HG03039 (cell line): ENCODE data around the gene SYT8.

ENCODE experiments used
- ATAC-seq: cut with Tn5 transposase; IDR thresholded peaks from one replicate; pipeline ENCODE4 v1.9.1; 2021; ENCODE audit warnings: mild to moderate bottlenecking, moderate library complexity; ENCODE audit not compliant: unreplicated experiment

SYT8 gene

DNA sequence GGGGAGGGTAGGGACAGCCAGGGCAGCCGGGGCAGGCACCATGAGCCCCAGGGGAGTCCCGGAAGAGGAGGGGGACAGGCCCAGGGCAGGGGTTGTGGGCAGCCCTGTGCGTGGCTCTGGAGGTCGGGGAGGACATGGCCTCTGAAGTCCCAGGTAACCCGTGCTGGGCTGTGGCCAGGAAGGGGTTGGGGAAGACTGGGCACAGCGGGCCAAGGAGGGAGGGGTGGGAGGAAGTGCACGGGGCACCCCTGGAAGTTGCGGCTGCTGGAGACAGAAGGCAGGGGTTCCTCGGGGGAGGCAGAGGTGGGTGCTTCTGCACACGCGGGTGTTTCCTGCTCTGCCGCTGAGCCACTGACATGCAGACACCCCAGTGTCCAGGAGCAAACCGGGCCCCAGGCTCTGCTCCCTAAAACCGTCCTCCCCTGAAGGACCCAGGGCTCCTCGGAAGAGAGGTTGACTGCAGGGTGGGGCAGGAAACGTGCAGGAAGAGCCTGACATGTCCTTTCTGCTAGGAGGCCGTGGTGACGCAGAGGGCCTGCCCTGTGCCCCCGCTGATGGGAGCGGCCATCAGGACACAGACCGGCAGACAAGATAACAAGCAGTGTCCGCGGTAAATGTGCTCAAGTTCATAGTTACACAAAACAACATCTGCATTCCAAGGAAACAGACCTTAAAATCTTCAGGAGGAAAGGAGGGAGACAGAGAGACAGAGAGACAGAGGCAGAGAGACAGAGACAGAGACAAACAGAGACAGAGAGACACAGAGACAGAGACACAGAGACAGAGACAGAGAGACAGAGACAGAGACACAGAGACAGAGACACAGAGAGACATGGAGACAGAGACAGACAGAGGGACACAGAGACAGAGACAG lies 9.7 kb downstream of the SYT8 start:
- ATAC-seq = no peak

DNA sequence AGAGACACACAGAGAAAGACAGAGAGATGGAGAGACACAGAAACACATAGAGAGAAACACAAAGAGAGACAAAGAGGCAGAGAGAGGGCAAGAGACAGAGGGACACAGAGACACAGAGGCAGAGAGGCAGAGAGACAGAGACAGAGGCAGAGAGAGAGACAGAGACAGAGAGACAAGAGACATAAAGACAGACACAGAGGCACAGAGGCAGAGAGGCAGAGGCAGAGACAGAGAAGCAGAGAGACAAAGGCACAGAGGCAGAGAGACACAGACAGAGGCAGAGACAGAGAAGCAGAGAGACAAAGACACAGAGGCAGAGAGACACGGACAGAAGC lies 10.3 kb downstream of the SYT8 start:
- ATAC-seq = no peak

DNA sequence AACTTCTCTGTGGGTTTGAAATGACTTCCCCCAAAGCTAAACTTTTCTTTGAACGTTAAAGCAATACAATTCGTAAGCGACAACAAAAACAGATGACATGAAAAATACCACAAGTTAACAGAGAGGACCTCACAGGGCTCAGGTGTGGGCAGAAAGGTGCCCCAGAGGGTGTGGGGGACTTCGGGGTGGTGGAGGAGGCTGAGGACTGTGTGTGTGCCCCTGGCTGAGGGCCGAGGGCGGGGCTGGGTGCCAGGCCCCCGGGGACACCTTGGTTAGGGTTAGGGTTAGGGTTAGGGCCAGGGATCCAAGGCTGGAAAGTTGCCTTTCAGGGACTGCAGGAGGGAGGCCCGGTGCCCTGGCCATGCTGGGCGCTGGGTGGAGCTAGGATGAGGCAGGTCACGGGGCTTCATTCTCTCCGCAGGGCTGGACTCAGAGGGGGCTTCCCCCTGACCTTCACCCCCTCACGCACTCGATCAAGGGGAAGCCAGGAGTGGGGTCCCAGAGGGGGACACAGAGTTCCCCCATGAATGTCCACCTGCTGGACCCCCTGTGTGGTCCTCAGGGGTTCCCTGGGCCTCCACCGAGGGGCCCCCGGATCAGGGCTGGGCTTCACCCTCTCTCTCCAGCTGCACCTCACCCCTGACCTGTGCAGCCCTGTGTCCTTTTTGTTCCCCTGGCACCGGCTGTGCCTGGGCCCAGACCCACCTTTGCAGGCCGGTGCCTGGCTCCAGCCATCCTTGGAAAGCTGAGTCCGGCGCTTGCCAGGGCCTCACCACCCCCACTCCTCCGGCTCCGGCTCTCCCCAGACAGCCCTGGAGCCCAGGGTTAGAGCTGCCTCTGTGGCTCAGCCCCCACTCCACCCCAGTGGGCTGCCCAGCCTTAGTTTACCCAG lies 11.0 kb downstream of the SYT8 start:
- no peak for ATAC-seq

DNA sequence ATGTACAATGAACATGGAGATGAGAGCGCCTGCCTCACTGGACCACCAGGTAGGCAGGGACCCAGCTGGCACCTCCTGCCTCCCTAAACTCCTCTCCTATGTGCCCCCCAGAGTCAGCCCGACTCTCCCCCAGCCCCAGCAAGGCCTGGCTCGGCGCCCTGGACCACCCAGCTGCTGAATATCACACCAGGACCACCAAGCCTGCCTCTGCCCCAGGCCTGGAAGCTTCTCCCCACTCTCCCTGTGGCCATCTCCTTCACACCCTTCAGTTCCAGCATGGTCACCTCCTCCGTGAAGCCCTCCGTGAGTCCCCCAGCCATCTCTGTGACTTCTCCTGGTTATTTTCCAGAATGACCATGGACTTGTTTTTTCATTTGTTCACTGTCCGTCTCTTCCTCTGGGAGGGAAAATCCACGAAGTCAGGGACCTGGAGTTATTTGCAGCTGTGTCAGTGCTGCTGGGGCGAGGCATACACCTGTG lies 11.7 kb downstream of the SYT8 start:
- no peak for ATAC-seq

DNA sequence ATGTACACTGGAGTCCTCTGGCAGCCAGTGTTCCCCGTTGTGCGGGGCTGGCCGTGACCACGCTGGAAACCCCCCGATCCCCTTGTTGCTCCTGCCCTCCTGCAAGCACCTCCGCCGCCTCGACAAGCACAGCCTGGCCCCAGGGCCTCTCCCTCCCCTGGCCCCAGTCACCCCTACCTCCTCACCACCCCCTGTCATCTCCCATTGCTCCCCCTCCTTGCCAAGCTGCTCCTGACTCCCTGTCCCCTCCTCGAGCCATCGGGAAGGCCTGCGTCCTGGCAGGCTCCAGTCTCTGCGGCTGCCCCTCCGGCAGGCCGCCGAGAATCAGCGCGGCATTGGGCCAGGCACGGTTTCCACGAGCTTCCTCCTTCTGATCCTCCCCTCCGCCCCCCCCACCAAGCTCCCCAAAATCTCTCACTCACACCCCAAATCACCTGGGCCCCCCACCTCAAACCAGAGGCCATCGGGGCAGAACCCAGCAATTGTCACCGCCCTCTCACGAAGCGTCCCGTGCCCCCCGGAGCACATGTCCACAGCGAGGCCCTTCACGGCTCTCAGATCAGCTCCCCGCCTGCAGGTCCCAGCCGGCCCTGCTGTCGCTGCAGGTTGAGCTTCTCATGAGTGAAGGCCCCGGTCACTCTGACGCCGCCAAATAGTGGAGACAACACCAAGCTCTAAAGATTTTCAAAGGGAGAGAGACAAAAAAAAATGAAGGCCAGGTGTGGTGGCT lies 12.4 kb downstream of the SYT8 start:
- no peak for ATAC-seq

DNA sequence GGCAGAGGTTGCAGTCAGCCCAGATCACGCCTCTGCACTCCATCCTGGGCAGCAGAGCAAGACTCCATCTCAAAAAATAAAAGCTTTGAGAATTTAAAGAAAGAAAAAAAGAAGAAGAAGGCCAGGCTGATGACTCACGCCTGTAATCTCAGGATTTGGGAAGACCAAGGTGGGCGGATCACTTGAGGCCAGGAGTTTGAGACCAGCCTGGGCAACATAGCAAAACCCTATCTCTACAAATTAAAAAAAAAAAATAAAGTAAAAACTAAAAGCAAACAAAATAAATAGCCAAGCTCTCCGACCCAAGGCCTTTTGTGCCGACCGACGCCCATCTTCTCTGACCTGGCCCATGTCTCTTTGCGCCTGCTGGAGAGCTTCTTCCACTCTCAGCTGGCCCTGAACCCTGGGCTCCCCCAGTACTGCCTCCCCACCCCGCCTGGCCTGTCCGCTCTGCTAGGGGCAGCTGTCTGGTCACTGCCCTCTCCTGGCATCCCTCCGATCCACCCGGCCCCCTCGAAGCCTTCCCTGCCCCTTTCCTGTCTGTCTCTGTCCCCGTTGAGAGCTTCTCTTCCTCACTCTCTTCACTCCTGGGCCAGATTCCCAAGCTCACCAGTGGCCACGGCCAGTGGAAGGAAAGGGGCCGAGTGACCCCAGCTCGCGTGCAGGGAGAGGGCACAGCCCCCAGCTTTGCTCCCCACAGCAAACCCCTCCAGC lies 13.3 kb downstream of the SYT8 start:
- ATAC-seq = no peak

DNA sequence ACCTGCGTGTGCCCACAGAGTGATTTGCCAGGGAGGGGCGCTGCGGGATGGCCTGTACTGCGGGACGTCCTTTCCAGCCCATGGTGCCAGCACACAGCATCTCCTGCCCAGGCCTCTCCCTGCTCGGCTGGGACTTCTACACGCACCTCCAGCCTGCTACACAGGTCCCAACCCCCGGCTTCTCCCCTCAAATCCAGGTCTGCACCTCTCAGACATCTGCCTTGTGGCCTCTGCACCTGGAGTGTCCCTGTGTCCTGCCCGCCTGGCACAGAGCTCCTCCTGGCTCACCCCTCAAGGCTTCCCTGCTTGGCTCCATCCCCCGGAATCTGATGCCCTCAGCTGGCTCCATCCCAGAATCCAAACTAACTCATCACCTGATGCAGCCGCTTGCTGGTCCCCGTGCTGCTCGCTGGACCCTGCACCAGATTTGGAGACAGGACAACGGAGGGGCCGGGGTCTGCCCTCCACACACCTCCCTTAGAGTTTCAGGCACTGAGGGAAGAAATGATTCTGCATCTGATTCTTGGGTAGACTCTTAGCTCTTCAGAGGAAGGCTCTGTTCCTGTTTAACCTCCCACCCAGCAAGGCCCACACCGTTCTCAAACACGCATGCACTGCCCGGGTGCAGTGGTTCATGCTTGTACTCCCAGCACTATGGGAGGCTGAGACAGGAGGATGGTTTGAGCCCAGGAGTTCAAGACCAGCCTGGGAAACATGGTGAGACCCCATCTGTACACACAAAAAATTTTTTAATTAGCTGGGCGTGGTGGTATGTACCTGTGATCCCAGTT lies 14.0 kb downstream of the SYT8 start:
- ATAC-seq = no peak

DNA sequence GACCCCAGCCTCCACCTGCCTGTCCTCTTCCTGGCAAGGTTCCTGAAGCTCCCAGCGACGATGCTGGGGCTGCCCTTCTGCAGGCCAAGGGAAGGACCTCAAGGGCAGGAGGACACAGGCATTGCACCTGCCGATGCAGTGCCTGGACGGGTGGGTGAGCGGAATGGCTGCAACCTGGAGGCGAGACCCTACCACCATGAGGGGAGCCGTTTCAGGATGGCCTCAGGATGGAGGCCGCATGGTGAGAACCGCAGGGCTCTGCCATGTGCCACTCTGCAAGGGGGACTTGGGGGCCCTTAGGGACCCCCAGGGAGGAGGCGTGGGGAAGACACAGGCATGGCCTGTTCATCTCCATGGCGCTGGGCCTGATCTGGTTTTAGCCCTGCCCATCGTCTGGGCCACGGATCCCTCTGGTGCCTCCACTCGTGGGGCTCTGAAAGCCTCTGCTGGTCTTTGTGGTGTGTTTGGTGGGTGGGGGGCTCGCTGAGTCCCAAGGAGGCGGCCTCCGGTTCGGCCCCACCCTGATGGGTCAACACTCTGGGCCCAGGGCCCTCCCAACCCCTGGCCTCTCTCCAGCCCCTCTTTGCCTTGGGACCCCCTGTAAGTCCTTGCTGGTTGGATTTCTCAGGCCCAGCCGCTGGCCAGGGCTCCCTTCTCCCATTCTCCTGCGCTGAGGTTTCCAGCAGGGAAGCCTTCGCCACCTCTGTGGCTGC lies 16.8 kb downstream of the SYT8 start:
- ATAC-seq = no peak

DNA sequence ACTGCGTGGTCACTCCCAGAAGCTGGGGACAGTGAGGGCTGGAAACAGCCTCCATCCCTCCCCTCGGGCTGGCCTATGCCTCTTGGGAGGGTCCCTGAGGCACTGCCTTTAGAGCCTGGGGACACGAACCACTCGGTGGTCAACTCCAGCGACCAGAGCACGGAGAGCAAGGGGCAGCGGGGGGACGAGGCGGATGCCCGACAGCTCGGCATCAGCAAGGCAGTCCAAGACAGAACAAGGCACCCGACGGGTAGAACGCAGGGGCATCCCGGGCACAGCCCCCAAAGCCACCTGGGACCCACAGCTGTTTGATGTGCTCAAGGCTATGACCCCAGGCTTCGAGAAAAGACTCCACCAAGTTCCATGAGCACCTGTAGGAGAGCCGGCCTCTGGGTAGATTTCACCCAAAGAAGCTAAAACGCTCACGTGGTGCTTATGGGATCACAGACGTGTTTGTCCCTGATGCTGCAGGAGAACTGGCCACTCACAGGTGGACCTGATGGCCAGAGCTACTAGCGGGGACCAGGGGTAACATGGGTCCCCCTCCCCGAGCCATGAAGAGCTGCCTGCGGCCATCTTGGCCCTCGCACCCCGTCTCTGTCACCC lies 17.6 kb downstream of the SYT8 start:
- ATAC-seq = no peak

DNA sequence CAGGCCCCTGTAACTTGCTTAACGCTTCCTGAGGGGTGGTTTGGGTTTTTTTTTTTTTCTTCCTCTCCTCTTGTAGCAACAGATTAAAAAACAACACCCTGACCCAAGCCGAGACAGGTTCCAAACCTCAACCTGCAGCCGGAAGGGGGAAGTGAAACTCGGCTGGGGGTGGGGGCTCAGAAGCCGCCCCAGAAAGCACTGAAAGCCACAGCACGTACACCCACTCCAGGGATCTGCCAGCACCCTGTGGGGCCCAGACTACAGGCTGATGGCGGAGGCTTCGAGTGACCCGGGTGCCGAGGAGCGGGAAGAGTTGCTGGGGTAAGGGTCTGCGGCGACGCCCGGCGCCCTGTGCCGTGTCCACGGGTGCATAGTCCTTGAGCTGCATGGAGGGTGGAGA lies 18.1 kb downstream of the SYT8 start, which contains the start of gene LSP1:
TSS of gene LSP1 (plus strand) at position 208 of the 400 bp plus-strand sequence. CDS start at position 269, 61 bp downstream.
- ATAC-seq = peak; percentile 30

DNA sequence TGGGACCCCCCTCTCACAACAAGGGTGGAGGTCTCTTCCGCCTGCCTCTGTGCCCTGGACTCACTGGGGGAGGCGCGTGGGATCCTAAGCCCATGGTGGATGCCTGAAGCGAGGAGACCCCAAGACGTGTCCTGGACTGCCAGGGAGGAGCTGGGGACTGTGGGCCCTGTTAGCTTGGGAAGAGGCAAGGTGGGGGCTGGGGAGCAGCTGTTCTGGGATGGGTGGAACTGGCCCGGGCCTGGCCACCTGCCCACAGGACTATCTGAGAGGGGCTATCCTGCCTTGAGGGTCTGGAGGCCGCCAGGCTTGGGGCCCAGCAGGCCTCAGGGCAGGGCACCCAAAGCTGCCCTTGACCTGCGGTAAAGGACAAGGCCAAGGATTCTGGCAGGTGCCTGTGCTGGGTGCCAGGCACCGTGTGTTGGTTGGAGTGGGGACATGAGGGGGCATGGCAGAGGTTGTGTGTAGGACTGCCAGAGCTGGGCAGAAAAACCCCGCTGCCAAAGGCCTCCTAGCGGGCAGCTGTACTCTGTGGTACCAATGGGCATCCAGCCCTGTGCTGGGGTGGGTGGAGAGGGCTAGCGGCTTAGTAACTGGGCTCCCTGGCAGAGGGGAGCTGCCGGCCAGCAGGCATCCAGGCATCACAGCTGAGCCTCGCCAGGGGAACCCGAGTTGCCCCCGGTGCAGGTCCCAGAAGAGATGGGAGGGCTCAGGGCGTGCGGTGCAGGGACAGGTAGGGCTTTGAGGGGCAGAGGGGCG lies 18.8 kb downstream of the SYT8 start:
- no peak for ATAC-seq

DNA sequence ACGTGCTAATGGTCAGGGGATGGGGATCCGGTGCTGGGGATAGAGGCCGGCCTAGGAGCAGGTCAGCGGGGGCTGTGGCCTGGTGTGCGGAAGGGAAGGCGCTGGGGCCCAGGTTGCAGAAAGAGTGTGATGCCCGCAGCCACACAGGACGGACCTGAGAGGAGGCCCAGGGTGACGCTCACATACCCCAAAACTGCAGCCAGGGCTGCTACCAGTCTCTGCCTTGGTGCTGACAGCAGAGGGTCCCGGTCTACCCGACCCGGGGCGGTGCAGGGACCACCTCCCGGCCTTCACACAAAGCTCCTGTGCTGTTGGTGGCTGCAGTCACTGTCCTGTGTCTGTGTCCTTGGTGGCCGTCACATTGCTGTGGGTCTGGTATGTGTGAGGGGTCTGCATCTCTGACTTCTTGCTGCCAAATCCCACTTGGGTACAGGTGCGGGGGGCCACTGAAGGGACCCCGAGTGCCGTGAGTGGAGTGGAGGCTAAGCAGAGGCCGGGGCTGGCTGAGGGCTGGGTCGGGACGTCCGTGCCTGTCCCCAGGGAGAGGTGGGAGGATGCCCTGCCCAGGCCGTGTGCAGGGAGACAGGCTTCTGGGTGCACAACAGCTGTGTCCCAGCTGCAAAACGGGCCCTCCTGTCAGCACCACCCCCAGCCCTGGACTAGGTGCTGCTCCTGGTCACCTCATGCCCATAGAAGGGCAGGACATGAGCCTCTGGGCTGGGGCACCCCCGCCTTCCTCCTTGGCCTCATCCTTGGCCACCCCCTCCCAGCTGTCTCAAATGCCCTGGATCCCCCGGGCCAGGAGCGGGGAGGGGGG lies 19.6 kb downstream of the SYT8 start:
- ATAC-seq = peak; percentile 18

DNA sequence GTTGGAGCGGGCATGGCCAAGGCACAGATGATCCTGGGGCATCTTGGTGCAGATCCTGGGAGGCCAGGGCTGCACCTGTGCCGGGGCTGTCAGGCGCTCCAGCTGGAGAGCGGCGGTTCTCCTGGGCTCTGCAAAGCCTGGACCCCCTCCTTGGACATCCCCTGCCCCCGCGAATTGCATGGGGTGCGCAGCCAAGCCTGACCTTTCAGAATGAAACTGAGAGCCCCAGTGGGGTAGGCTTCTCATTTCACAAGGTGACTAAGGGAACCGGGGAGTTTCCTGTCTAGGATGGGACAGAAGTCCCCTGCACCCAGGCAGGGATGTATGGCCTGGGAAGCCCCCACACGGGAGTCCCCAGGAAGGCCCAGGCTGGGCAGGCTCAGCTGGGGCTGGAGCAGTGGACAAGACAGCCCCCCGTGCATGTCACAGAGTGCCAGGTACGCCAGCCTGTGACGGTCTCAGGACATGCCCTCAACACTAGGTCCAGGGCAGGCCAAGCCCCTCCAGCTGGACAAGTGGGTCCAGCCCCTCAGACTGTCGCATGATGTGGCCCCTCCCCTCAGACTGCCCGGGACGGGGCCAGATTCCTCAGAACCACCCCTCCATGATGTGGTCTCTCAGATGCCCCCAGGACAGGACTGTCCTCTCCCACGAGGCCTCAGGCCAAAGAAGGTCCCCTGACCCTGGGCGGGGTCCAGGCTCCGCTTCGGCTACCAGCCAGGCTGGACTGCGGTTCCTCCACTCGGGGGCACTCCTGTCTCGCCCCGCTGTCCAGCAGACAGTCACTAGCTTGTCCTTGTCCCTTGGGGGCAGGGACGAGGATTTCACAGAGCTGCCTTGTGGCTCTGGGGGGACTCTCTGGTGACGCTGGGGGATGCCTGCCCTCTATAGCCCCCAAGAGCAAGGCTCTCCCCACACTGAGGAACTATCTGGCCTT lies 20.4 kb downstream of the SYT8 start:
- peak; percentile 36 for ATAC-seq

DNA sequence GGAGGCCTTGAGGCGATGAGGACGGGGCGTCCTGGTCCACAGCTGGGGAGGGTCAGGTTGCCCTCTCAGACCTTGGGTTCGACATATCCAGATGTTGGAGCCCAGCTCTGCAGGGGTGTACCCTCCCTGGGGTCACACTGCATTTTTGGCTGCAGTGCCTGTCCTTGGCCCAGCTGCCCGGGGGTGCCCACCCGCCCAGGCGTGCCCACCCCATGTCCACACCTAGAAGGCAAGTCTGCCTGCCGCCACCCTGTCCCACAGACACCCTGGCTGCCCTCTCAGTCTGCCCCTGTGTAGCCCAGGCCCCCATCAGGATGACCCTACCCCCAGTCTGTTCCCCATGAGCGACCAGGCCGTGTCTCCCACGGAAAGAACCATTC lies 21.1 kb downstream of the SYT8 start:
- ATAC-seq = no peak

DNA sequence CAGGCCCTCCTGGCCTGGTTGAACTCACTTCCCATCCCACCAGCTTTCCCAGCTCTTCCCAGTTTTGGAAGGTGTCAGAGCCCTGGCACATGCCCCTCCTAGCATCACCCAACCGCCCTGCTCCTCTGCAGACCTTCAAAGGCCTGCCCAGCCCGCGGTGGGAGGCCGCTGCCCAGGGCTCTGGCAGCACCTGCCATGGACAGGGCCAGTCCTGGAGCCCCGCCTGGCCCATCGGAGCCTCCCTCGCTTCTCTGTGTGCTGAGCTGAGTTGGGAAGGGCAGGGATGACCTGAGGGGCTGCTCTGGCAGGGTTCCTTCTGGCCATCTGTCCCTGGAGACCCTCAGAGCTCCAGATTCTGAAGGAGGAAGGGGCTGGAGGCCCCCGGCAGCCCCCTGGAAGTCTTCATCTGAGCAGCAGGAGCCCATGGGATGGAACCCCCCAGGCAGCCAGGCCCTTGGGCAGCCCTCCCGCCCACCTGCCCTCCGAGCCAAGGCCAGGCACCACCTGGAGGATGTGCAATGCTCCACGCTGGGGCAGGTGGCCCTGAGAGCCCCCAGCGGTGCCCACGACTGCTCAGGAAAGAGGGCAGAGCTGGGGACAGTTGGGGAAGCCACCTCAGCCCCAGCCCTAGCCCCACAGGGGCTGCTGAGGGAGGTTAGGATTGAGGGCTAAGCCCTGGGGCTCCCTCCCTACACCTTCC lies 21.7 kb downstream of the SYT8 start:
- no peak for ATAC-seq
